A549 (cell line): Measurements from ENCODE around the gene GMNC. TPM values are rescaled to one million over a fixed set of nuclear protein-coding genes. Genes with fewer than 3 reads are reported as not detected.

Experiments
- ATAC-seq, 2 experiments: fragments of 200-7000 bp in 1 of 2; fragments of >200 bp in 1 of 2; cut with Nextera tagmentation in 1 of 2; cut with Tn5 transposase in 1 of 2; 3 replicates each; pipeline versions ENCODE4 v1.8.0 to v1.9.1; 2018 to 2020; ENCODE audit warnings: mild to moderate bottlenecking in 1 of 2, moderate library complexity in 1 of 2
- CTCF ChIA-PET: fragments of 300-600 bp; sonication (Branson Sonifier 250); formaldehyde crosslinking; extraction: SDS; loops from one replicate; lab custom pipeline; 2021; ENCODE audit warnings: antibody characterized with exemption, inconsistent platforms; lab: Yijun Ruan, JAX
- POLR2A ChIA-PET: fragments of 350-600 bp; formaldehyde crosslinking; extraction: SDS; loops from one replicate; lab custom pipeline; 2021; ENCODE audit warnings: antibody characterized with exemption, inconsistent platforms; lab: Yijun Ruan, JAX
- DNase-seq, 2 experiments: peaks; one replicate each; pipeline versions ENCODE4 v3.0.0 to v3.0.0-alpha.2; 2011 to 2016; ENCODE audit warnings: low read depth in 1 of 2, low spot score in 1 of 2
- FAIRE-seq: peaks from 2 replicates; lab custom pipeline; 2011; peaks lifted over from hg19 to GRCh38; lab: Jason Lieb, UNC
- H3K27ac ChIP-seq, 2 experiments: fragments of >200 bp; sonication (Bioruptor Twin); formaldehyde crosslinking; 3 replicates each; pipeline ENCODE4 v1.5.1; 2016 to 2017
- H3K4me1 ChIP-seq: fragments of >200 bp; sonication (Bioruptor Twin); formaldehyde crosslinking; 3 replicates; pipeline ENCODE4 v1.6.1; 2016
- H3K4me2 ChIP-seq: fragments of >200 bp; sonication (Bioruptor Twin); formaldehyde crosslinking; 3 replicates; pipeline ENCODE4 v1.6.1; 2016
- H3K4me3 ChIP-seq: fragments of >200 bp; sonication (Bioruptor Twin); formaldehyde crosslinking; 3 replicates; pipeline ENCODE4 v1.5.1; 2016
- H3K9me3 ChIP-seq: fragments of >200 bp; sonication (Bioruptor Twin); formaldehyde crosslinking; 3 replicates; pipeline ENCODE4 v1.6.1; 2016
- CEBPB ChIP-seq, 2 experiments: fragments of >200 bp in 1 of 2; sonication (Bioruptor Twin) in 1 of 2; formaldehyde crosslinking in 1 of 2; IDR thresholded peaks; 2 replicates each; pipeline ENCODE4 v1.6.1; 2012 to 2016
- CHD4 ChIP-seq: fragments of 200-600 bp; sonication (generic); IDR thresholded peaks from 2 replicates; pipeline ENCODE4 v1.6.1; 2016; ENCODE audit warnings: antibody characterized with exemption, mild to moderate bottlenecking, borderline replicate concordance
- EHF ChIP-seq: fragments of 250-450 bp; sonication (Bioruptor Pico); IDR thresholded peaks from 2 replicates; pipeline ENCODE4 v1.5.0; 2020; ENCODE audit warnings: mild to moderate bottlenecking
- EHMT2 ChIP-seq: fragments of 200-600 bp; sonication (generic); IDR thresholded peaks from 2 replicates; pipeline ENCODE4 v1.6.1; 2016; ENCODE audit warnings: antibody characterized with exemption, low read depth, mild to moderate bottlenecking, moderate library complexity
- ESRRA ChIP-seq: fragments of 150-350 bp; IDR thresholded peaks from 2 replicates; pipeline ENCODE4 v1.6.1; 2014; ENCODE audit warnings: mild to moderate bottlenecking, low read length, borderline replicate concordance
- FOSB ChIP-seq: fragments of 250-450 bp; sonication (Bioruptor Pico); IDR thresholded peaks from 2 replicates; pipeline ENCODE4 v1.5.0; 2020; ENCODE audit warnings: mild to moderate bottlenecking, moderate library complexity
- FOSL2 ChIP-seq, 2 experiments: fragments of 450-650 bp in 1 of 2; fragments of >200 bp in 1 of 2; sonication (Bioruptor Twin) in 1 of 2; formaldehyde crosslinking; IDR thresholded peaks; 2 replicates each; pipeline versions ENCODE4 v1.5.0 to v1.6.1; 2016 to 2020; ENCODE audit warnings: mild to moderate bottlenecking in 1 of 2, moderate library complexity in 1 of 2
- FOXS1 ChIP-seq: fragments of 250-450 bp; sonication (Bioruptor Pico); IDR thresholded peaks from 2 replicates; pipeline ENCODE4 v1.5.0; 2020; ENCODE audit warnings: mild to moderate bottlenecking, moderate library complexity
- GATA3 ChIP-seq: IDR thresholded peaks from 2 replicates; pipeline ENCODE4 v1.6.1; 2012; ENCODE audit warnings: borderline replicate concordance
- HEYL ChIP-seq: fragments of 250-450 bp; sonication (Bioruptor Pico); IDR thresholded peaks from 2 replicates; pipeline ENCODE4 v1.8.0; 2021; ENCODE audit warnings: mild to moderate bottlenecking, moderate library complexity
- HOXA7 ChIP-seq: fragments of 250-450 bp; sonication (Bioruptor Pico); IDR thresholded peaks from 2 replicates; pipeline ENCODE4 v1.5.0; 2020; ENCODE audit warnings: mild to moderate bottlenecking, moderate library complexity
- HOXB13 ChIP-seq: fragments of 250-450 bp; sonication (Bioruptor Pico); IDR thresholded peaks from 2 replicates; pipeline ENCODE4 v1.5.0; 2020; ENCODE audit warnings: low read depth, mild to moderate bottlenecking, moderate library complexity
- HOXB5 ChIP-seq: fragments of 250-450 bp; sonication (Bioruptor Pico); IDR thresholded peaks from 2 replicates; pipeline ENCODE4 v1.5.0; 2020; ENCODE audit warnings: mild to moderate bottlenecking, moderate library complexity
- KDM1A ChIP-seq: fragments of 200-600 bp; sonication (generic); IDR thresholded peaks from 2 replicates; pipeline ENCODE4 v1.6.1; 2016; ENCODE audit warnings: low read depth, mild to moderate bottlenecking
- MAFK ChIP-seq: fragments of 450-650 bp; IDR thresholded peaks from 2 replicates; pipeline ENCODE4 v1.6.1; 2014; ENCODE audit not compliant: partially characterized antibody
- MAZ ChIP-seq: fragments of 150-350 bp; IDR thresholded peaks from 2 replicates; pipeline ENCODE4 v1.6.1; 2014; ENCODE audit warnings: antibody characterized with exemption, low read depth, low read length, borderline replicate concordance
- MYC ChIP-seq: IDR thresholded peaks from 2 replicates; pipeline ENCODE4 v1.6.1; 2012; ENCODE audit warnings: mild to moderate bottlenecking, inconsistent platforms, low read length, improper control_type of control experiment, borderline replicate concordance
- NFE2L2 ChIP-seq: fragments of 150-350 bp; conservative IDR thresholded peaks from 2 replicates; pipeline ENCODE4 v1.6.1; 2014; ENCODE audit warnings: low read length
- NPAS2 ChIP-seq: fragments of 250-450 bp; sonication (Bioruptor Pico); IDR thresholded peaks from 2 replicates; pipeline ENCODE4 v1.8.0; 2022; ENCODE audit warnings: mild to moderate bottlenecking, moderate library complexity, borderline replicate concordance
- PHF8 ChIP-seq: fragments of 200-600 bp; sonication (generic); IDR thresholded peaks from 2 replicates; pipeline ENCODE4 v1.6.1; 2016; ENCODE audit warnings: low read depth, mild to moderate bottlenecking, antibody characterized with exemption, moderate library complexity, borderline replicate concordance
- POLR2A ChIP-seq: IDR thresholded peaks from 2 replicates; pipeline ENCODE4 v1.6.1; 2012; ENCODE audit warnings: mild to moderate bottlenecking, low read length
- POLR2AphosphoS2 ChIP-seq: conservative IDR thresholded peaks from 2 replicates; pipeline ENCODE4 v1.6.1; 2012; ENCODE audit warnings: low read length, improper control_type of control experiment, inconsistent platforms
- RARB ChIP-seq: fragments of 250-450 bp; sonication (Bioruptor Pico); IDR thresholded peaks from 2 replicates; pipeline ENCODE4 v1.8.0; 2021; ENCODE audit warnings: mild to moderate bottlenecking, moderate library complexity
- RCOR1 ChIP-seq: fragments of 150-350 bp; IDR thresholded peaks from 2 replicates; pipeline ENCODE4 v1.6.1; 2014; ENCODE audit warnings: antibody characterized with exemption, low read length, low read depth
- RFX5 ChIP-seq: fragments of 450-650 bp; IDR thresholded peaks from 2 replicates; pipeline ENCODE4 v1.7.1; 2014; ENCODE audit warnings: antibody characterized with exemption, mild to moderate bottlenecking, moderate library complexity
- SREBF2 ChIP-seq: fragments of 450-650 bp; IDR thresholded peaks from 2 replicates; pipeline ENCODE4 v1.6.1; 2014; ENCODE audit warnings: mild to moderate bottlenecking, moderate library complexity
- TFCP2L1 ChIP-seq: fragments of 250-450 bp; sonication (Bioruptor Pico); IDR thresholded peaks from 2 replicates; pipeline ENCODE4 v1.5.0; 2021; ENCODE audit warnings: mild to moderate bottlenecking
- ZC3H11A ChIP-seq: fragments of 450-650 bp; IDR thresholded peaks from 2 replicates; pipeline ENCODE4 v1.6.1; 2014; ENCODE audit warnings: antibody characterized with exemption, mild to moderate bottlenecking
- ZNF302 ChIP-seq: fragments of 250-450 bp; sonication (Bioruptor Pico); IDR thresholded peaks from 2 replicates; pipeline ENCODE4 v1.9.0; 2021; ENCODE audit warnings: inconsistent platforms, mild to moderate bottlenecking, moderate library complexity
- ZSCAN20 ChIP-seq: fragments of 250-450 bp; sonication (Bioruptor Pico); IDR thresholded peaks from 2 replicates; pipeline ENCODE4 v1.8.0; 2022; ENCODE audit warnings: mild to moderate bottlenecking, moderate library complexity
- WGBS: methylation state at CpG from one replicate; pipeline ENCODE4 v1.1.6; 2017; ENCODE audit errors: missing lambda C conversion rate; 5-methylcytosine and 5-hydroxymethylcytosine counted together
- polyA plus RNA-seq, 4 experiments: library from polyadenylated mRNA; depleted of rRNA in 3 of 4; stranded (reverse); fragments of >200 nt; fragmentation: RNase III in 1 of 4; extraction: RNeasy Plus Mini Kit Qiagen cat#74134 plus additional on column Dnase treatment in 1 of 4; gene quantifications; 2 replicates in 3 of 4; 3 replicates in 1 of 4; pipeline ENCODE4 v1.2.3, GENCODE V29; 2011 to 2017
- TF ChIP-seq, protein P1 (sequence below): fragments of >200 bp; sonication (Bioruptor Twin); formaldehyde crosslinking; IDR thresholded peaks from 2 replicates; pipeline ENCODE4 v1.6.1; 2016
- TF ChIP-seq, protein P2 (sequence below): fragments of >200 bp; sonication (Bioruptor Twin); formaldehyde crosslinking; IDR thresholded peaks from 3 replicates; pipeline ENCODE4 v1.5.1; 2016
- TF ChIP-seq, protein P3 (sequence below): IDR thresholded peaks from 2 replicates; pipeline ENCODE4 v1.6.1; 2012
- TF ChIP-seq, protein P4 (sequence below): fragments of 250-450 bp; sonication (Bioruptor Pico); IDR thresholded peaks from 2 replicates; pipeline ENCODE4 v1.5.0; 2020; ENCODE audit warnings: low read depth, mild to moderate bottlenecking, moderate library complexity

GMNC gene
- polyA plus RNA-seq, 2 of the 4 experiments (the other 2 are of a cell fraction) = not detected

DNA sequence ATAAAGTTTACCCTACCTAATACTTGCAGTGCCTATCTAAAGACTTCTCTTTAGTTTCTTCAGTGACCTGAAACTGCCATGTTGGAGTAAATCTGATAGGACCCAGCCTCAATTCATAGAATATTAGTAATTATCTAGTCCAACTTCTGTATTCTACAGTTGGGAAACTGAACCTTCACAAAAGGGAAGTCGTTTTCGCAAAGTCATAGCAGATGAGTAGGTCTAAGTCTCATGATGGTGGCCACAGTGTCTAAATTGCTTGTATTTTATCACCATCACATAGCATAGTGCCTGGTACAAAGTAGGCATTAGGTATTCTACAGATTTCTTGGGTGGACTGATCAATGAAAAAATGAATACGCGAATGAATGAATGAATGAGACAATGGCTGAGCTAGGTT, 8.4 kb downstream of the GMNC start (continued):
- TF ChIP-seq PHF8 (no peak), FOXS1 (no peak), EHMT2 (no peak), POLR2A (no peak)

DNA sequence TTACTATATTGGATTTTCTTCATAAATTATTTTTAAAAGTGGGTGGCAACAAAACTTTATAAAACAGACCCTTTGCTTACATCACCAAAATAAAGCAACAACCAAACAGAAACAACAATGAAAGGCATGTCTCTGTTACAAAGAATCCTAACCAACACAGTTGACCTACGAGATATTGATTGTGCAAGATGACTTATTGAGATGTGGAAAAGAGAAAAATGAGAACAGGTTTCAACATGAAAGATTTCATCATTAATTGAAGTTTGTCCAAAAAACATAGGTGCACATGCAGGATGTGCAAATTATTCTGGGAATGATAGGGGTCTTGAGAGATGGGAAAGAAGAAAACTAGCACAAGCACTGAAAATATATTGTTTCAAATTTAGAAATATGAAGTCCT, 9.0 kb downstream of the GMNC start:
- DNase-seq = no peak
- TF ChIP-seq ZC3H11A = no peak
- TF ChIP-seq ESRRA = no peak
- TF ChIP-seq MAZ = no peak
- no peak for TF ChIP-seq RCOR1
- no peak for TF ChIP-seq KDM1A
- no peak for TF ChIP-seq EHMT2
- no peak overlapping the region for H3K27ac ChIP-seq
- FAIRE-seq = no peak
- POLR2A ChIA-PET = no interaction called here
- H3K9me3 ChIP-seq = no peaks in the 10 kb centered on the region
- no peak overlapping the region for H3K4me2 ChIP-seq
- H3K4me1 ChIP-seq = no peaks in the 10 kb centered on the region
- no peak for ATAC-seq
- H3K4me3 ChIP-seq = no peak overlapping the region
- CTCF ChIA-PET = no interaction called here
- 3% methylated on average over 1 of the region's 1 CpG for WGBS

DNA sequence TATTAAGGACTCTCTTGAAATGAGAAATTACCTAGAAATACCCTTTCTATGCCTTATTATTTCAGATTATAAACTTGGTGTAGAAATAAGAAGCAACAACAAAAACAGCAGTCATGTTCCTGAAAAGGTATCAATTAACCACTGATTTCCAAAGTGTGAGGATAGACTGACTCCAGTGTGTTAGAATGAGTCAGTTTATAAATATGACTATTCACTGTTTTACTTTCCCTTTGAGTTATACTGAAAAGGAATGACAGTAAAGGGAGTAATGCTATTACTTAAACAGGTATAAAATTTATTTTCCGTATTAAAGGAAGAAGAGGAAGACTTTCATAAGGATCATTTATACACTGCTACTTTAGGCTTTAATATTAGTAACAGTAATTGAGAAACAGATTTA, 12.9 kb downstream of the GMNC start:
- DNase-seq (no peak), ATAC-seq (no peak), FAIRE-seq (no peak)
- H3K4me3 ChIP-seq = no peak overlapping the region
- H3K9me3 ChIP-seq = no peaks in the 10 kb centered on the region
- no peaks in the 10 kb centered on the region for H3K4me1 ChIP-seq
- no peak overlapping the region for H3K4me2 ChIP-seq
- TF ChIP-seq POLR2A (no peak), ZSCAN20 (CRISPR knock-in tag) (no peak), KDM1A (no peak), FOSL2 (IDR thresholded peaks at IDR 0.05) (no peak), FOSL2 (CRISPR knock-in tag; IDR thresholded peaks at IDR 0.05) (no peak), MAZ (no peak), HOXB5 (CRISPR knock-in tag) (no peak), RARB (CRISPR knock-in tag) (no peak), MAFK (no peak), NPAS2 (CRISPR knock-in tag) (no peak), SREBF2 (no peak), TFCP2L1 (no peak)
- TF ChIP-seq, protein P1, sequence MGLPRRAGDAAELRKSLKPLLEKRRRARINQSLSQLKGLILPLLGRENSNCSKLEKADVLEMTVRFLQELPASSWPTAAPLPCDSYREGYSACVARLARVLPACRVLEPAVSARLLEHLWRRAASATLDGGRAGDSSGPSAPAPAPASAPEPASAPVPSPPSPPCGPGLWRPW = no peak
- TF ChIP-seq, protein P2, sequence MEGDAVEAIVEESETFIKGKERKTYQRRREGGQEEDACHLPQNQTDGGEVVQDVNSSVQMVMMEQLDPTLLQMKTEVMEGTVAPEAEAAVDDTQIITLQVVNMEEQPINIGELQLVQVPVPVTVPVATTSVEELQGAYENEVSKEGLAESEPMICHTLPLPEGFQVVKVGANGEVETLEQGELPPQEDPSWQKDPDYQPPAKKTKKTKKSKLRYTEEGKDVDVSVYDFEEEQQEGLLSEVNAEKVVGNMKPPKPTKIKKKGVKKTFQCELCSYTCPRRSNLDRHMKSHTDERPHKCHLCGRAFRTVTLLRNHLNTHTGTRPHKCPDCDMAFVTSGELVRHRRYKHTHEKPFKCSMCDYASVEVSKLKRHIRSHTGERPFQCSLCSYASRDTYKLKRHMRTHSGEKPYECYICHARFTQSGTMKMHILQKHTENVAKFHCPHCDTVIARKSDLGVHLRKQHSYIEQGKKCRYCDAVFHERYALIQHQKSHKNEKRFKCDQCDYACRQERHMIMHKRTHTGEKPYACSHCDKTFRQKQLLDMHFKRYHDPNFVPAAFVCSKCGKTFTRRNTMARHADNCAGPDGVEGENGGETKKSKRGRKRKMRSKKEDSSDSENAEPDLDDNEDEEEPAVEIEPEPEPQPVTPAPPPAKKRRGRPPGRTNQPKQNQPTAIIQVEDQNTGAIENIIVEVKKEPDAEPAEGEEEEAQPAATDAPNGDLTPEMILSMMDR = no peak
- POLR2A ChIA-PET = no interaction called here
- no peak overlapping the region for H3K27ac ChIP-seq
- CTCF ChIA-PET = no interaction called here
- 53% methylated on average over 1 of the region's 1 CpG for WGBS

DNA sequence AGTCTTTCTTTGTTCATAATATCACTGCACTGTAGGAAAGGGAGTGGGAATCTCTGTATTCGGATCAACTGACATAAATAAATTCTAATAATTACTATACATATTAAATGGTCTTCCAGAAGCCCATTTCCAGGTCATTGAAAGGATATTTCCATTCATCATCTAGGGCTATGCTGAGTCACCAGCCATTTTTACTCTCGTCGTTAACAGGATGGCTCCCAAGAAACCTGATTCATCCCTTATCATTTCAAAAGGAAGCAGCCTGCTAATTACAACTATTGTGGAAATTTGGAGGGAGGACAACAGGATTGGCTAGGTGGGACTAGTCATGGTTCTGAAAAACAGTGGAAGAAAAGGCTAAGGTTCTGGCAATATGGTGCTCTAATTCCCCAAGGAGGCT, 13.6 kb downstream of the GMNC start:
- WGBS = 53% methylated on average over 3 of the region's 3 CpGs
- Histone ChIP-seq H3K9me3 (no peaks in the 10 kb centered on the region), H3K4me3 (no peak overlapping the region), H3K27ac (no peak overlapping the region), H3K4me1 (no peaks in the 10 kb centered on the region), H3K4me2 (no peak overlapping the region)
- ChIA-PET POLR2A (no interaction called here), CTCF (no interaction called here)
- ATAC-seq (no peak), DNase-seq (no peak), FAIRE-seq (no peak)
- no peak for TF ChIP-seq CHD4
- no peak for TF ChIP-seq HEYL
- no peak for TF ChIP-seq EHF (CRISPR knock-in tag)
- no peak for TF ChIP-seq ZNF302 (CRISPR knock-in tag)
- TF ChIP-seq, protein P3, sequence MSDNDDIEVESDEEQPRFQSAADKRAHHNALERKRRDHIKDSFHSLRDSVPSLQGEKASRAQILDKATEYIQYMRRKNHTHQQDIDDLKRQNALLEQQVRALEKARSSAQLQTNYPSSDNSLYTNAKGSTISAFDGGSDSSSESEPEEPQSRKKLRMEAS = no peak
- no peak for TF ChIP-seq HOXB13 (CRISPR knock-in tag)
- TF ChIP-seq HOXA7 = no peak
- TF ChIP-seq FOSL2 (IDR thresholded peaks at IDR 0.05) = no peak
- no peak for TF ChIP-seq FOSL2 (CRISPR knock-in tag; IDR thresholded peaks at IDR 0.05)
- TF ChIP-seq FOSB (CRISPR knock-in tag) = no peak
- no peak for TF ChIP-seq MYC
- no peak for TF ChIP-seq ESRRA
- no peak for TF ChIP-seq POLR2AphosphoS2
- TF ChIP-seq GATA3 = no peak
- no peak for TF ChIP-seq CEBPB (IDR thresholded peaks at IDR 0.05)
- TF ChIP-seq RFX5 = no peak
- TF ChIP-seq NFE2L2 = no peak
- TF ChIP-seq, protein P4, sequence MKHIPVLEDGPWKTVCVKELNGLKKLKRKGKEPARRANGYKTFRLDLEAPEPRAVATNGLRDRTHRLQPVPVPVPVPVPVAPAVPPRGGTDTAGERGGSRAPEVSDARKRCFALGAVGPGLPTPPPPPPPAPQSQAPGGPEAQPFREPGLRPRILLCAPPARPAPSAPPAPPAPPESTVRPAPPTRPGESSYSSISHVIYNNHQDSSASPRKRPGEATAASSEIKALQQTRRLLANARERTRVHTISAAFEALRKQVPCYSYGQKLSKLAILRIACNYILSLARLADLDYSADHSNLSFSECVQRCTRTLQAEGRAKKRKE (CRISPR knock-in tag) = no peak
